AG04449 (cell line): Measurements from ENCODE around the gene MNX1.

Experiments used
- CTCF ChIA-PET: fragments of 350-600 bp; formaldehyde crosslinking; extraction: SDS; loops from one replicate; lab custom pipeline; 2021; ENCODE audit warnings: antibody characterized with exemption; lab: Yijun Ruan, JAX
- POLR2A ChIA-PET: fragments of 400-600, 350-600 bp; formaldehyde crosslinking; extraction: SDS; loops from one replicate; lab custom pipeline; 2020; ENCODE audit warnings: antibody characterized with exemption, inconsistent platforms; lab: Yijun Ruan, JAX
- DNase-seq: peaks from one replicate; pipeline ENCODE4 v3.0.0-alpha.2; 2010; ENCODE audit warnings: low read depth, low spot score
- H3K4me3 ChIP-seq: 2 replicates; pipeline ENCODE4 v1.5.1; 2011; ENCODE audit warnings: low read depth, mild to moderate bottlenecking, control low read depth, low read length
- TF ChIP-seq, protein P1 (sequence below): IDR thresholded peaks from one replicate; pipeline ENCODE4 v1.5.1; 2011; ENCODE audit warnings: mild to moderate bottlenecking, moderate library complexity, low read length, control low read depth, inconsistent platforms; ENCODE audit not compliant: insufficient read depth; ENCODE audit errors: missing control alignments

MNX1 gene

DNA sequence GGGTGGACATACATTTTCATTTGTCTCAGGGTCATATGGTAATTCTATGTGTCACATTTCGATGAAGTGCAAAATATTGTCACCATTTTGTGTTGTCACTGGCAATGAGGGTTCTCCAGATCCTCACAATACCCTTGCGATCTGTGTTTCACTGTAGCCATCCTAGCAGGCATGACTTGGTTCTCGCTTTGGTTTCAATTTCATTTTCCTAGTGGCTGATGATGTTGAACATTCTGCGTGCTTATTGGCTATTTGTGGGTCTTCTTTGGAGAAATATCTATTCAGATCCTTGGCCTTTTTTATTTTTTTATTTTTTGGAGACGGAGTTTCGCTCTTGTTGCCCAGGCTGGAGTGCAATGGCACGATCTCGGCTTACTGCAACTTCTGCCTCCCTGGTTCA lies 24.8 kb upstream of the MNX1 start:
- CTCF ChIA-PET: no interaction called here
- TF ChIP-seq, protein P1, sequence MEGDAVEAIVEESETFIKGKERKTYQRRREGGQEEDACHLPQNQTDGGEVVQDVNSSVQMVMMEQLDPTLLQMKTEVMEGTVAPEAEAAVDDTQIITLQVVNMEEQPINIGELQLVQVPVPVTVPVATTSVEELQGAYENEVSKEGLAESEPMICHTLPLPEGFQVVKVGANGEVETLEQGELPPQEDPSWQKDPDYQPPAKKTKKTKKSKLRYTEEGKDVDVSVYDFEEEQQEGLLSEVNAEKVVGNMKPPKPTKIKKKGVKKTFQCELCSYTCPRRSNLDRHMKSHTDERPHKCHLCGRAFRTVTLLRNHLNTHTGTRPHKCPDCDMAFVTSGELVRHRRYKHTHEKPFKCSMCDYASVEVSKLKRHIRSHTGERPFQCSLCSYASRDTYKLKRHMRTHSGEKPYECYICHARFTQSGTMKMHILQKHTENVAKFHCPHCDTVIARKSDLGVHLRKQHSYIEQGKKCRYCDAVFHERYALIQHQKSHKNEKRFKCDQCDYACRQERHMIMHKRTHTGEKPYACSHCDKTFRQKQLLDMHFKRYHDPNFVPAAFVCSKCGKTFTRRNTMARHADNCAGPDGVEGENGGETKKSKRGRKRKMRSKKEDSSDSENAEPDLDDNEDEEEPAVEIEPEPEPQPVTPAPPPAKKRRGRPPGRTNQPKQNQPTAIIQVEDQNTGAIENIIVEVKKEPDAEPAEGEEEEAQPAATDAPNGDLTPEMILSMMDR: no peak
- DNase-seq: no peak
- POLR2A ChIA-PET: no interaction called here
- no peak overlapping the region for H3K4me3 ChIP-seq

DNA sequence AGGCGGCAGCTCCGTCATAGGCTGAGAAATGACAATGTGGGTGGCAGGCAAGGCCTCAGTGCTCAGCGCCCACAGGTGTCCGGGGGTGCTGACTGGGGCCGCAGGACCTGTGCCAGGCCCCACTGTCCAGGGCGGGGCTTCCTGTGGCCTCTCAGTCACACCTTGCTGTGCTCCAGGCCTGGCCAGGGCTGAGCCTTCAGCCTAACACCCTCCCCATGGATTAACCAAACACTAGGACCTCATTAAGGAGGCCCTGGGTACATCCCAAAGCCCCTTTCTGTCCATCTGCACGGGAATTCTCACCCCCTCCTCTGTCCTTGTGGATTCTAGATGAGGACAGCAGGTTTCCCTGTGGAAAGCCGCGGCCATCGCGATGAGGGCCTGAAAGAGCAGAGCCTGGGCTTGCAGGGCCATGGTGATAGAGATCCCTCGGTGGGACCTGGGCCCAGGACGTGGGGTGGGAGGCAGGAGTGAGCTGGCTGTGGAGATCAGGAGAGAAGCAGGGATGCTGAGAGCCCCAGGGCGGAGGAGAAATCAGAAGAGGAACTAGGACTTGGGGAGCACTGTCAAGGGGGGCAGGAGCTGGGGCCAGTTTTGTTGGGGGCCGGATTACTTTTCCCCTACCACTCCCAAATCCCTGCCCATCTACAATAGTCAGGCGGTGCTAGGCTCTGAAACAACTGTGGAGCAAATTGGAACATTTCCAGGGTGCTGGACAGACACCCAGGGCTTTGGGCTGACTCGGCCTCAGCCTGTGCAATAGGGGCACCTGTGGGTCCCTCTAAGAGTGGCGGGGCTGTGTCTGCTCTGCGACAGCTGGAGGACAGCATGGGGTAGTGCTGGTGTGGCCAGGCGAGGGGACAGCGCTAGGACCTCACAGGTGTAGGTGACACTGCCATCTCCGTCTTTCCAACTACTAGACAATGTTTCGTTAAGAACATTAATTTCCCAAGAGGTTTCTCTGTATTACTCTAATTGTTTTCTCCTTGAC lies 23.3 kb upstream of the MNX1 start:
- POLR2A ChIA-PET: interaction anchor here (0.6 kb wide), 1 partner anchor 192 kb away, joined by 3 read pairs; no protein-coding TSS in a partner anchor
- CTCF ChIA-PET: no interaction called here
- H3K4me3 ChIP-seq: no peak overlapping the region
- TF ChIP-seq, protein P1: no peak
- no peak for DNase-seq

DNA sequence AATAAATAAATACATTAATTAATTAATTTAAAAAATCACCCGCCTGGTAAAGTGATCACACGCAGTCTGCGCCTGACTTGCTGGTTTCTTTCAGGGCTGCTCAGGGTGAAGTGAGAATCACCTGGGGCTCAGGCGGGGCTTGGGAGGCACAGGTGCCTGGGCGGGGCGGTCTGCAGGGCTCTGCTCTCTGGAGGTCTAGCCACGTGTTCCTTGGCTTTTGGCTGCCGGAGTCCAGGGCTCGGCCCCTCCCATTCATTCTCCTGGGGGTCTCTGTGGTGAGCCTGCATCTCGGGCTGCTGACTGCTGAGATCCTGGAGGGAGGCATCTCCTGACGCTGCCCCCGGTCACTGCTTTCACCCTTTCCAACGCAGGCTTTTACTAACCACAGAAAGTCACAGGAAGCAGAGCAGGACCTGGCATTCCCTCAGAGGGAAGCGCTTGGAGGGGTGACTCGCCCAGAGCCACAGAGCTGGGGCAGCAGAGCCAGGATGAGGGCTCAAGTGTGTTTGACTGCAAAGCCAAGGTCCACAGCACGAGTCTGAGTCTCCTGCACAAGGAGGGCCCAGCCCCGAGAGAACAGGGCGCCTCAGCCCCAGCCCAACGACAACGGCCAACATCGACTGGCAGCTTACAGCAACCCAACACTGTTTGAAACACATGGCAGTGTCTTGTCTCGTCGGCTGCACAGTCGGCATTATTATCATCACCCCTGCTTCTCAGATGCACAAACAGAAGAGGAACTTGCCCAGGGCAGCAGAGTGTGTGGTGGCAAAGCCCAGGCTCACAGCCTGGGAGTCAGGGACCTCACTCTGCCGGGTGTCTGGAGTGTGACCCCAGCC lies 22.4 kb upstream of the MNX1 start:
- H3K4me3 ChIP-seq: no peak overlapping the region
- ChIA-PET POLR2A (interaction anchor here (0.6 kb wide), 1 partner anchor 193 kb away, joined by 3 read pairs; no protein-coding TSS in a partner anchor), CTCF (no interaction called here)
- no peak for DNase-seq
- TF ChIP-seq, protein P1: no peak

DNA sequence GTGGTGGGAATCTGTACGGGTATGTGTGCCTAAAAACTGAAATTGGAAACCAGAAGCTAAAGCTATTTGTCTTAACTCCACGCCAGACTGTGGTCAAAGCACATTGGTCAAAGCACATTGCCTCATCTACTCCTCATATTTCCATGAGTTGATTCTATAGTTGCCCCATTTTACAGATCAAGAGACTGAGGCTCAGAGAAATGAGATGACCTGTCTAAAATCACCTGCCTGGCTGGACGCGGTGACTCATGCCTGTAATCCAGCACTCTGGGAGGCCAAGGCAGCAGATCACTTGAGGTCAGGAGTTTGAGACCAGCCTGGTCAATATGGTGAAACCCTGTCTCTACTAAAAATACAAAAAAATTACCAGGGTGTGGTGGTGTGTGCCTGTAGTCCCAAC lies 21.7 kb upstream of the MNX1 start:
- no peak overlapping the region for H3K4me3 ChIP-seq
- POLR2A ChIA-PET: no interaction called here
- TF ChIP-seq, protein P1: no peak
- no peak for DNase-seq
- CTCF ChIA-PET: no interaction called here

DNA sequence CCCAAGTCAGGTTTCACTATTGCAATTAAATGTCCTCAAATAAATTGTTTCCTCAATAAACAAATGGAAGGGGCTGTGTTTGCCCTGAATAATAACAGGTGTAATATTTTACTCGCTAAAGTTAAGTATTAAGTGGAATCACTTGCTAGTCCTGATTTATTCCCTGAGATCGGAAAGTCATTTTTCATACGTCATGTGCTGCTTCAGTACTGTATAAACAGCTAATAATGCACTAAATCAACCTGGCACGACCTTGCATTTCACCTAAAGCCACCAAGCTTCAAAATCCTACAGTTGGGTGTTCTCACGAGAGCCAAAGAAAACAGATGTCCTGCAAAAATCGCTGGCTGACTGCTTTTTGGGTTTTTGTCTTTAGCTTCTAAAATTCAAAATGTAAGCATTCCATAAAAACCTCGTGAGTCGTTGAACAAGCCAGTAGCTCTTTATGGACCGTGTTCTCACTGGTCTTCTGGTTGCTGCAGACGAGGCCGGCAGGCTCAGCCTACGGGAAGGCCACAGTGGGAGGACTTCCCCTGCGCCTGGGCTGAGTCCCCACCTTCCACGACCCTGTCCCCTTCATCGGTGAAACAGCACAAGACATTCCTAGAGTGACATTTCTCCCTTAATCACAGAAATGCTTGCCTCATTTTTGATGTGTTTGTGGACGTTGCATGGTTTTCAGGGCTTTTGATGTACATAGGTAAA lies 17.9 kb upstream of the MNX1 start:
- DNase-seq: no peak
- H3K4me3 ChIP-seq: no peak overlapping the region
- TF ChIP-seq, protein P1: no peak
- ChIA-PET CTCF (no interaction called here), POLR2A (no interaction called here)
